Breast epithelium (tissue), 4 donors: ENCODE data around the gene C8G. TPM values are rescaled to one million over a fixed set of nuclear protein-coding genes. Genes with fewer than 3 reads are reported as not detected.

Experiments used
- DNase-seq, 2 donors: peaks; one replicate each; pipeline ENCODE4 v3.0.0-alpha.2; 2019; ENCODE audit warnings: low spot score in 2 of 2
- H3K27ac ChIP-seq, 2 donors: fragments of 200-600 bp; sonication (generic) in 1 of 2; one replicate each; pipeline ENCODE4 v1.5.1; 2016 to 2019; ENCODE audit warnings: mild to moderate bottlenecking in 1 of 2
- H3K27me3 ChIP-seq, 2 donors: fragments of 200-600 bp; sonication (generic) in 1 of 2; one replicate each; pipeline versions ENCODE4 v1.5.1 to v1.6.0; 2017 to 2019; ENCODE audit warnings: control low read depth in 1 of 2, mild to moderate bottlenecking in 1 of 2
- H3K36me3 ChIP-seq: fragments of 200-600 bp; one replicate; pipeline ENCODE4 v1.5.1; 2019
- H3K4me1 ChIP-seq, 2 donors: fragments of 200-600 bp; sonication (generic); one replicate each; pipeline ENCODE4 v1.5.1; 2016 to 2019; ENCODE audit warnings: control low read depth in 1 of 2
- H3K4me3 ChIP-seq, 3 donors: fragments of 200-600 bp; sonication (generic); 1 replicate in 2 of 3; 2 replicates in 1 of 3; pipeline ENCODE4 v1.5.1; 2016 to 2019; ENCODE audit warnings: mild to moderate bottlenecking in 3 of 3, moderate library complexity in 2 of 3
- H3K9me3 ChIP-seq, 2 donors: fragments of 200-600 bp; sonication (generic) in 1 of 2; one replicate each; pipeline ENCODE4 v1.5.1; 2016 to 2019; ENCODE audit warnings: control low read depth in 1 of 2
- POLR2A ChIP-seq: fragments of 450-650 bp; IDR thresholded peaks from one replicate; pipeline ENCODE4 v1.6.1; 2016; ENCODE audit warnings: antibody characterized with exemption, mild to moderate bottlenecking, moderate library complexity
- POLR2AphosphoS5 ChIP-seq, 3 donors: sonication (generic); formaldehyde crosslinking; IDR thresholded peaks; one replicate each; pipeline ENCODE4 v1.6.1; 2017; ENCODE audit warnings: antibody characterized with exemption in 3 of 3
- intact Hi-C: fragments of 100-400 bp; cut with DNase I; formaldehyde crosslinking; loops from one replicate; pipeline ENCODE4 v1.15.1; 2023; ENCODE audit warnings: low total_unique reads
- total RNA-seq, 3 donors: library from RNA; depleted of rRNA; stranded (reverse); fragments of >200 nt; gene quantifications; one replicate each; pipeline ENCODE4 v1.1.0, GENCODE V29; 2016
- TF ChIP-seq, protein P1 (sequence below), 3 donors: fragments of 450-650 bp; IDR thresholded peaks; one replicate each; pipeline ENCODE4 v1.5.1; 2016 to 2017; ENCODE audit warnings: antibody characterized with exemption in 3 of 3, mild to moderate bottlenecking in 3 of 3, moderate library complexity in 3 of 3

The C8G gene
- total RNA-seq, 3 donors from 2014 or later, result not detected

- Histone ChIP-seq H3K36me3 (no peaks in the 10 kb centered on the region), H3K9me3 (no peaks in the 10 kb centered on the region), H3K4me3 (no peak overlapping the region), H3K4me1 (no peaks in the 10 kb centered on the region), H3K27me3 (no peaks in the 10 kb centered on the region), H3K27ac (no peak overlapping the region)
- DNase-seq, result no peak
- no peak for TF ChIP-seq POLR2A
- TF ChIP-seq POLR2AphosphoS5 (IDR thresholded peaks at IDR 0.05), result no peak
- TF ChIP-seq, protein P1, sequence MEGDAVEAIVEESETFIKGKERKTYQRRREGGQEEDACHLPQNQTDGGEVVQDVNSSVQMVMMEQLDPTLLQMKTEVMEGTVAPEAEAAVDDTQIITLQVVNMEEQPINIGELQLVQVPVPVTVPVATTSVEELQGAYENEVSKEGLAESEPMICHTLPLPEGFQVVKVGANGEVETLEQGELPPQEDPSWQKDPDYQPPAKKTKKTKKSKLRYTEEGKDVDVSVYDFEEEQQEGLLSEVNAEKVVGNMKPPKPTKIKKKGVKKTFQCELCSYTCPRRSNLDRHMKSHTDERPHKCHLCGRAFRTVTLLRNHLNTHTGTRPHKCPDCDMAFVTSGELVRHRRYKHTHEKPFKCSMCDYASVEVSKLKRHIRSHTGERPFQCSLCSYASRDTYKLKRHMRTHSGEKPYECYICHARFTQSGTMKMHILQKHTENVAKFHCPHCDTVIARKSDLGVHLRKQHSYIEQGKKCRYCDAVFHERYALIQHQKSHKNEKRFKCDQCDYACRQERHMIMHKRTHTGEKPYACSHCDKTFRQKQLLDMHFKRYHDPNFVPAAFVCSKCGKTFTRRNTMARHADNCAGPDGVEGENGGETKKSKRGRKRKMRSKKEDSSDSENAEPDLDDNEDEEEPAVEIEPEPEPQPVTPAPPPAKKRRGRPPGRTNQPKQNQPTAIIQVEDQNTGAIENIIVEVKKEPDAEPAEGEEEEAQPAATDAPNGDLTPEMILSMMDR (IDR thresholded peaks at IDR 0.05), result no peak
- intact Hi-C loops, result no loop called here
Observed at GRCh38 chr9:136920069-136920468, 25.0 kb upstream of the C8G start.

DNA sequence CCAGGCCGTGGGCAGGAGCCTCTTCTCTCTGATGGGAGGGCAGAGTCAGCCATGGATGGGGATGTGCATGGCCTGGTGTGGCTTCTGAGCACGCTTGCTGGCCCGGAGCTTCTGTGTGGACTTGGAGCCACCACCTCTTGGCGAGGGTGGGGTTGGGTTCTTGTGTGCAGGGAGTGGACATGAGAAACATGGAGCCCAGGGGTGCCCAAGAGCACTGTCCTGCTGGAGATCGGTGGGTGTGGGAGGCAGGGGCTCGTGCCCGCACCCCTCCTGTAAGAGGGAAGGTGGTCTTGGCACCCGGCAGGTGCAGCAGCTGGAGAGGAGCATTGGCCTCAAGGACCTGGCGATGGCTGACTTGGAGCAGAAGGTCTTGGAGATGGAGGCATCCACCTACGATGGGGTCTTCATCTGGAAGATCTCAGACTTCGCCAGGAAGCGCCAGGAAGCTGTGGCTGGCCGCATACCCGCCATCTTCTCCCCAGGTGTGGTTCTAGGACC, 24.3 kb upstream of the C8G start:
- Histone ChIP-seq H3K27ac (no peak overlapping the region), H3K4me1 (no peaks in the 10 kb centered on the region), H3K9me3 (no peaks in the 10 kb centered on the region), H3K4me3 (no peak overlapping the region), H3K36me3 (no peaks in the 10 kb centered on the region), H3K27me3 (no peaks in the 10 kb centered on the region)
- TF ChIP-seq POLR2AphosphoS5 (IDR thresholded peaks at IDR 0.05), result no peak
- TF ChIP-seq, protein P1 (IDR thresholded peaks at IDR 0.05), result no peak
- no peak for TF ChIP-seq POLR2A
- intact Hi-C loops, result no loop called here
- DNase-seq, result no peak

DNA sequence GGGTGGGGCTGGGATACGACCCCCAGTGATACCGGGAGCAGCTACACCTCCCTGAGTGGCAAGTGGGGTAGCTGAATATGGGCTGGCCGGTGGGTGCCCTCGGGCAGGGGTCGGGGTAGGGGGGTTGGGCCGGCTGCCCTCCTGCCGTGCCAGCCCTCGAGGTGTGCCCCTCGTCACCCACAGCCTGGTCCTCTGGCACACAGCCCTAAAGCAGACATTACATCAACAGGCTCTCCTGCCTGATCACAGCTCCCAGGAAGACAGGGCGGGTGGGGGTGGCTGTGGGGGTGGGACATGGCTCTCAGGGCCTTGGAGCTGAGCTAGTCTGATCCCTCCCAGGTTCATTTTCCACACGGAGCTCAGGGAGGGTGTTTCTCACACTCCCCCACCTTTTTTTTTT, 23.7 kb upstream of the C8G start:
- no peak for TF ChIP-seq POLR2AphosphoS5 (IDR thresholded peaks at IDR 0.05)
- TF ChIP-seq POLR2A, result no peak
- TF ChIP-seq, protein P1 (IDR thresholded peaks at IDR 0.05), result no peak
- H3K9me3 ChIP-seq, result no peaks in the 10 kb centered on the region
- H3K4me1 ChIP-seq, result no peaks in the 10 kb centered on the region
- intact Hi-C loops, result no loop called here
- H3K36me3 ChIP-seq, result no peaks in the 10 kb centered on the region
- H3K4me3 ChIP-seq, result no peak overlapping the region
- no peak for DNase-seq
- H3K27me3 ChIP-seq, result no peaks in the 10 kb centered on the region
- no peak overlapping the region for H3K27ac ChIP-seq

- Histone ChIP-seq H3K4me3 (no peak overlapping the region), H3K27ac (no peak overlapping the region), H3K36me3 (no peaks in the 10 kb centered on the region), H3K4me1 (no peaks in the 10 kb centered on the region), H3K9me3 (no peaks in the 10 kb centered on the region), H3K27me3 (no peaks in the 10 kb centered on the region)
- intact Hi-C loops, result no loop called here
- TF ChIP-seq POLR2A, result no peak
- TF ChIP-seq, protein P1 (IDR thresholded peaks at IDR 0.05), result no peak
- no peak for TF ChIP-seq POLR2AphosphoS5 (IDR thresholded peaks at IDR 0.05)
- no peak for DNase-seq
Observed at GRCh38 chr9:136921718-136922117, 23.3 kb upstream of the C8G start.

DNA sequence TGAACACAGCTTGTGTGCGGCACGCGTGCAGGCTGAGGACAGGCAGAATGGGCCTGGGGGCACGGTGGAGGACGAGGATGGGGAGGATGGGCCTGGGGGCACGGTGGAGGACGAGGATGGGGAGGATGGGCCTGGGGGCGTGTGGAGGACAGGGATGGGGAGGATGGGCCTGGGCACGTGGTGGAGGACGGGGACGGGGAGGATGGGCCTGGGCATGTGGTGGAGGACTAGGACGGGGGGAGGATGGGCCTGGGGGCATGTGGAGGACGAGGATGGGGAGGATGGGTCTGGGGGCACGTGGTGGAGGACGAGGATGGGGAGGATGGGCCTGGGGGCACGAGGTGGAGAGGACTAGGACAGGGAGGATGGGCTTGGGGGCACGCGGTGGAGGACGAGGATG, 22.5 kb upstream of the C8G start:
- Histone ChIP-seq H3K27ac (no peak overlapping the region), H3K4me3 (no peak overlapping the region), H3K4me1 (no peaks in the 10 kb centered on the region), H3K36me3 (no peaks in the 10 kb centered on the region), H3K27me3 (no peaks in the 10 kb centered on the region), H3K9me3 (no peaks in the 10 kb centered on the region)
- DNase-seq, result no peak
- no peak for TF ChIP-seq POLR2A
- TF ChIP-seq, protein P1 (IDR thresholded peaks at IDR 0.05), result no peak
- no peak for TF ChIP-seq POLR2AphosphoS5 (IDR thresholded peaks at IDR 0.05)
- intact Hi-C loops, result no loop called here
